GM12878 (cell line): ENCODE results near the gene COX6A1. TPM values are rescaled to one million over a fixed set of nuclear protein-coding genes. Genes with fewer than 3 reads are reported as not detected.

Experiments used
- ATAC-seq: fragments of 200-7000 bp; cut with Tn5 transposase; 3 replicates; pipeline ENCODE4 v1.9.1; 2020; ENCODE audit warnings: mild to moderate bottlenecking, moderate library complexity
- BruUV-seq: library from RNA; stranded (reverse); fragments of 400-500 nt; replicated peaks from 2 replicates; lab custom pipeline; 2021; lab: Mats Ljungman, UMichigan
- CTCF ChIA-PET: fragments of 300-600 bp; sonication (Branson Sonifier 250); formaldehyde crosslinking; extraction: SDS; loops from one replicate; lab custom pipeline; 2021; ENCODE audit warnings: inconsistent platforms; lab: Yijun Ruan, JAX
- POLR2A ChIA-PET: fragments of 350-600 bp; formaldehyde crosslinking; extraction: SDS; loops from one replicate; lab custom pipeline; 2021; ENCODE audit warnings: inconsistent platforms; lab: Charles Lee
- RAD21 ChIA-PET: fragments of 300-600 bp; sonication (Branson Sonifier 250); formaldehyde crosslinking; loops from one replicate; lab custom pipeline; 2023; ENCODE audit warnings: antibody characterized with exemption; ENCODE audit not compliant: unreplicated experiment; lab: Charles Lee
- SMC1A ChIA-PET: fragments of 300-600 bp; sonication (Branson Sonifier 250); formaldehyde crosslinking; loops from one replicate; lab custom pipeline; 2023; ENCODE audit not compliant: unreplicated experiment, uncharacterized antibody; lab: Charles Lee
- DNase-seq: peaks from one replicate; pipeline ENCODE4 v3.0.0-alpha.2; 2011; ENCODE audit warnings: low read depth, low spot score
- FAIRE-seq: peaks from 3 replicates; lab custom pipeline; 2011; peaks lifted over from hg19 to GRCh38; lab: Jason Lieb, UNC
- H2AFZ ChIP-seq: 2 replicates; pipeline ENCODE4 v1.6.0; 2011; ENCODE audit warnings: low read depth, low read length, control low read depth; ENCODE audit not compliant: control insufficient read depth
- H3K27ac ChIP-seq: 2 replicates; pipeline ENCODE4 v1.5.1; 2011; ENCODE audit warnings: control low read depth; ENCODE audit not compliant: control insufficient read depth, insufficient read depth
- H3K27me3 ChIP-seq, 2 experiments: replicated peaks in 1 of 2; 2 replicates each; pipeline versions ENCODE4 v1.6.0 to v1.6.1; 2011; ENCODE audit warnings: low read length in 1 of 2; ENCODE audit not compliant: control insufficient read depth in 2 of 2, insufficient read depth in 2 of 2
- H3K36me3 ChIP-seq, 2 experiments: 2 replicates each; pipeline ENCODE4 v1.5.1; 2011; ENCODE audit warnings: low read length in 1 of 2; ENCODE audit not compliant: control insufficient read depth in 2 of 2, insufficient read depth in 2 of 2
- H3K4me1 ChIP-seq: 2 replicates; pipeline ENCODE4 v1.6.1; 2011; ENCODE audit warnings: mild to moderate bottlenecking, low read length, moderate library complexity, mixed read lengths; ENCODE audit not compliant: control insufficient read depth, insufficient read depth
- H3K4me2 ChIP-seq: 2 replicates; pipeline ENCODE4 v1.6.0; 2011; ENCODE audit warnings: control low read depth; ENCODE audit not compliant: control insufficient read depth, insufficient read depth
- H3K4me3 ChIP-seq: fragments of 200-600 bp; sonication (generic); 2 replicates; pipeline ENCODE4 v1.5.1; 2016
- H3K79me2 ChIP-seq: 2 replicates; pipeline ENCODE4 v1.6.0; 2011; ENCODE audit warnings: low read length; ENCODE audit not compliant: control insufficient read depth, insufficient read depth
- H3K9ac ChIP-seq: 2 replicates; pipeline ENCODE4 v1.8.0; 2011; ENCODE audit warnings: low read length, control low read depth, mixed read lengths; ENCODE audit not compliant: control insufficient read depth, insufficient read depth
- H3K9me3 ChIP-seq: replicated peaks from 3 replicates; pipeline ENCODE4 v1.5.1; 2011; ENCODE audit warnings: mild to moderate bottlenecking, low read length; ENCODE audit not compliant: control insufficient read depth, insufficient read depth
- H4K20me1 ChIP-seq: 2 replicates; pipeline ENCODE4 v1.6.0; 2011; ENCODE audit not compliant: control insufficient read depth, insufficient read depth
- FOXM1 ChIP-seq: IDR thresholded peaks from 2 replicates; pipeline ENCODE4 v1.6.1; 2012; ENCODE audit warnings: low read depth, mild to moderate bottlenecking, inconsistent platforms, low read length, moderate library complexity
- MAX ChIP-seq: IDR thresholded peaks from 2 replicates; pipeline ENCODE4 v1.6.1; 2012; ENCODE audit warnings: low read depth, low read length, improper control_type of control experiment
- RCOR1 ChIP-seq: conservative IDR thresholded peaks from 2 replicates; pipeline ENCODE4 v1.6.1; 2012; ENCODE audit warnings: low read depth, low read length, improper control_type of control experiment
- SIN3A ChIP-seq: IDR thresholded peaks from 2 replicates; pipeline ENCODE4 v1.6.1; 2012; ENCODE audit warnings: low read depth, low read length, improper control_type of control experiment
- WGBS: methylation state at CpG from one replicate; pipeline ENCODE4 v1.1.6; 2016; ENCODE audit warnings: low lambda C conversion rate; ENCODE audit not compliant: insufficient replicate concordance, insufficient coverage; ENCODE audit errors: missing lambda C conversion rate; 5-methylcytosine and 5-hydroxymethylcytosine counted together
- in situ Hi-C: fragments of 300-500 bp; cut with MboI; formaldehyde crosslinking; loops from 9 replicates; pipeline ENCODE4 v1.14.3; 2018; ENCODE audit warnings: mixed read lengths
- intact Hi-C: fragments of 100-400 bp; cut with micrococcal nuclease; formaldehyde crosslinking; loops from one replicate; pipeline ENCODE4 v1.14.2; 2022; ENCODE audit not compliant: unreplicated experiment
- polyA plus RNA-seq, 11 experiments: library from polyadenylated mRNA; depleted of rRNA in 4 of 11; unstranded in 6 of 11; stranded (reverse) in 5 of 11; fragments of >200 nt; fragmentation: Nextera tagmentation in 4 of 11; fragmentation: Illumina TruSeq in 1 of 11; extraction: Ambion mirVana in 4 of 11; extraction: Trizol in 1 of 11; gene quantifications; 1 replicate in 1 of 11; 2 replicates in 10 of 11; pipeline versions ENCODE4 v1.2.1 to v1.2.3, GENCODE V29; 2011 to 2016; ENCODE audit warnings: inconsistent platforms in 2 of 11, missing spikeins in 2 of 11, low read depth in 1 of 11
- total RNA-seq, 4 experiments: library from RNA; depleted of rRNA in 3 of 4; stranded (reverse); fragments of >200 nt in 3 of 4; fragmentation: Illumina TruSeq in 1 of 4; extraction: Trizol in 1 of 4; gene quantifications; 2 replicates each; pipeline versions ENCODE4 v1.2.1 to v1.2.3, GENCODE V29; 2013 to 2021

The COX6A1 gene
- total and polyA plus RNA-seq, 10 of the 15 experiments (the other 5 are each of a cell fraction or from before 2014, with no cell fraction given), result 408 to 2,723 (median 1,019) TPM

GRCh38 chr12:120483621-120484020 lies 45.7 kb downstream of the COX6A1 start:
- 100% methylated on average over 1 of the region's 1 CpG for WGBS
- no peak for DNase-seq
- H3K79me2 ChIP-seq, result no peaks in the 10 kb centered on the region
- H3K27ac ChIP-seq, result no peak overlapping the region
- TF ChIP-seq FOXM1 (no peak), SIN3A (no peak), MAX (no peak), RCOR1 (no peak)
- no peak overlapping the region for H3K4me2 ChIP-seq
- in situ Hi-C loops (no loop called here), intact Hi-C loops (no loop called here)
- H3K27me3 ChIP-seq, result no peaks in the 10 kb centered on the region
- ATAC-seq, result no peak
- H4K20me1 ChIP-seq, result no peaks in the 10 kb centered on the region
- H3K4me3 ChIP-seq, result no peak overlapping the region
- SMC1A ChIA-PET, result interaction anchor here (0.9 kb wide), 1 partner anchor 9 kb away, joined by 3 read pairs; no protein-coding TSS in a partner anchor
- FAIRE-seq, result no peak
- BruUV-seq, result no TSS peak
- no peak overlapping the region for H2AFZ ChIP-seq
- CTCF ChIA-PET, result interaction anchor here (0.6 to 2.0 kb wide), 5 partner anchors 11 to 307 kb away, joined by 3 to 7 read pairs (median 3); partner anchors contain the start of genes DYNLL1 and SIRT4
- H3K4me1 ChIP-seq, result no peaks in the 10 kb centered on the region; the same call in 1 of the 2 replicates
- H3K9ac ChIP-seq, result no peak overlapping the region
- RAD21 ChIA-PET, result no interaction called here
- POLR2A ChIA-PET, result interaction anchor here (0.6 to 0.7 kb wide), 2 partner anchors 55 to 198 kb away, joined by 3 read pairs; no protein-coding TSS in a partner anchor
- no peaks in the 10 kb centered on the region for H3K9me3 ChIP-seq
- no peaks in the 10 kb centered on the region for H3K36me3 ChIP-seq
